Transverse colon (tissue), 4 donors: ENCODE data around the gene EHHADH. TPM values are rescaled to one million over a fixed set of nuclear protein-coding genes. Genes with fewer than 3 reads are reported as not detected.

Experiments used
- DNase-seq: peaks from one replicate; pipeline ENCODE4 v3.0.0-alpha.2; 2019
- H3K27ac ChIP-seq, 4 donors: fragments of 200-600 bp; sonication (generic); 2 replicates each; pipeline ENCODE4 v1.5.1; 2016 to 2018; ENCODE audit warnings: inconsistent platforms in 4 of 4
- H3K27me3 ChIP-seq: fragments of 200-600 bp; sonication (generic); 2 replicates; pipeline ENCODE4 v1.5.1; 2017; ENCODE audit warnings: inconsistent platforms
- H3K36me3 ChIP-seq, 4 donors: fragments of 200-600 bp; sonication (generic); 2 replicates each; pipeline ENCODE4 v1.5.1; 2017 to 2019; ENCODE audit warnings: inconsistent platforms in 4 of 4
- H3K4me1 ChIP-seq, 4 donors: fragments of 200-600 bp; sonication (generic); 2 replicates each; pipeline ENCODE4 v1.5.1; 2017 to 2020; ENCODE audit warnings: inconsistent platforms in 4 of 4
- H3K4me3 ChIP-seq, 4 donors: fragments of 200-600 bp; sonication (generic); 1 replicate in 1 of 4; 2 replicates in 3 of 4; pipeline versions ENCODE4 v1.5.1 to v1.6.1; 2017 to 2019; ENCODE audit warnings: inconsistent platforms in 4 of 4
- H3K9me3 ChIP-seq, 2 donors: fragments of 200-600 bp; sonication (generic); 2 replicates each; pipeline ENCODE4 v1.5.1; 2017 to 2019; ENCODE audit warnings: inconsistent platforms in 2 of 2
- EP300 ChIP-seq: sonication (generic); formaldehyde crosslinking; IDR thresholded peaks from one replicate; pipeline ENCODE4 v1.6.1; 2017; ENCODE audit warnings: antibody characterized with exemption, low read depth
- POLR2A ChIP-seq: fragments of 450-650 bp; IDR thresholded peaks from one replicate; pipeline ENCODE4 v1.6.1; 2016; ENCODE audit warnings: antibody characterized with exemption, mild to moderate bottlenecking, moderate library complexity
- POLR2AphosphoS5 ChIP-seq, 3 donors: sonication (generic); formaldehyde crosslinking; IDR thresholded peaks; one replicate each; pipeline ENCODE4 v1.6.1; 2016; ENCODE audit warnings: antibody characterized with exemption in 3 of 3
- WGBS, 2 donors: methylation state at CpG; one replicate each; pipeline ENCODE4 v1.1.5; 2018; ENCODE audit warnings: low coverage in 1 of 2; 5-methylcytosine and 5-hydroxymethylcytosine counted together
- in situ Hi-C, 4 donors: fragments of 200-750 bp; cut with MboI; loops; one replicate each; pipeline versions ENCODE4 v1.15.0 to v1.15.1; 2017; ENCODE audit warnings: low sequenced_read_pairs in 3 of 4, low pct_ligation_motif_present in 1 of 4, low pct_unique_long_range_greater_than_20kb in 1 of 4
- intact Hi-C: fragments of 100-400 bp; cut with DNase I; formaldehyde crosslinking; loops from one replicate; pipeline ENCODE4 v1.15.1; 2023; ENCODE audit warnings: low total_unique reads
- total RNA-seq, 4 donors: library from RNA; depleted of rRNA; stranded (reverse); fragments of >200 nt; gene quantifications; one replicate each; pipeline ENCODE4 v1.1.0, GENCODE V29; 2016
- TF ChIP-seq, protein P1 (sequence below), 5 experiments: fragments of 200-600 bp in 3 of 5; fragments of 450-650 bp in 2 of 5; sonication (generic) in 3 of 5; IDR thresholded peaks; 1 replicate in 2 of 5; 2 replicates in 3 of 5; pipeline ENCODE4 v1.5.1; 2016 to 2017; ENCODE audit warnings: antibody characterized with exemption in 5 of 5, inconsistent platforms in 3 of 5, mild to moderate bottlenecking in 2 of 5, moderate library complexity in 1 of 5

Gene EHHADH
- total RNA-seq, 4 donors from 2014 or later, result 6.4 to 39.6 (median 14.3) TPM

DNA sequence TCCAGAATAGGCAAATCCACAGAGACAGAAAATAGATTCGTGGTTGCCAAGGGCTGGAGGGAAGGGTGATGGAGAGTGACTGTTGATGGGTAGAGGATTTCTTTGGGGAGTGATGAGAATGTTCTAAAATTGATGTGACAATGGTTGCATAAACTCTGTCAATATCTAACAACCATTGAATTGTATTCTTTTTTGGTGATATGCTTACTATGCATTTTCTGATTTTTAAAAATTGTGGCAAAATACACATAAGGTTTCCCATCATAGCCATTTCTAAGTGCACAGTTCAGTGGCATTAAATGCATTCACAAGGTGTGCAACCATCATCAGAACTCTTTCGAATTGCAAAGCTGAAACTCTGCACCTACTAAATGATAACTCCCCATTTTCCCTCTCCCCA lies 56.8 kb downstream of the EHHADH start:
- Histone ChIP-seq H3K9me3 (no peaks in the 10 kb centered on the region), H3K4me3 (no peak overlapping the region), H3K27ac (no peak overlapping the region), H3K36me3 (peaks cover 0 to 10% (median 4%) of the 10 kb centered on the region in 4 donors), H3K4me1 (no peaks in the 10 kb centered on the region), H3K27me3 (no peaks in the 10 kb centered on the region)
- TF ChIP-seq, protein P1, sequence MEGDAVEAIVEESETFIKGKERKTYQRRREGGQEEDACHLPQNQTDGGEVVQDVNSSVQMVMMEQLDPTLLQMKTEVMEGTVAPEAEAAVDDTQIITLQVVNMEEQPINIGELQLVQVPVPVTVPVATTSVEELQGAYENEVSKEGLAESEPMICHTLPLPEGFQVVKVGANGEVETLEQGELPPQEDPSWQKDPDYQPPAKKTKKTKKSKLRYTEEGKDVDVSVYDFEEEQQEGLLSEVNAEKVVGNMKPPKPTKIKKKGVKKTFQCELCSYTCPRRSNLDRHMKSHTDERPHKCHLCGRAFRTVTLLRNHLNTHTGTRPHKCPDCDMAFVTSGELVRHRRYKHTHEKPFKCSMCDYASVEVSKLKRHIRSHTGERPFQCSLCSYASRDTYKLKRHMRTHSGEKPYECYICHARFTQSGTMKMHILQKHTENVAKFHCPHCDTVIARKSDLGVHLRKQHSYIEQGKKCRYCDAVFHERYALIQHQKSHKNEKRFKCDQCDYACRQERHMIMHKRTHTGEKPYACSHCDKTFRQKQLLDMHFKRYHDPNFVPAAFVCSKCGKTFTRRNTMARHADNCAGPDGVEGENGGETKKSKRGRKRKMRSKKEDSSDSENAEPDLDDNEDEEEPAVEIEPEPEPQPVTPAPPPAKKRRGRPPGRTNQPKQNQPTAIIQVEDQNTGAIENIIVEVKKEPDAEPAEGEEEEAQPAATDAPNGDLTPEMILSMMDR (IDR thresholded peaks at IDR 0.05), result no peak
- no peak for TF ChIP-seq POLR2AphosphoS5 (IDR thresholded peaks at IDR 0.05)
- TF ChIP-seq EP300, result no peak
- TF ChIP-seq POLR2A, result no peak
- in situ Hi-C loops, result loop anchor here in 3 of 4 donors (25.0 kb wide), 1 partner anchor 310 kb away; no protein-coding TSS in a partner anchor
- DNase-seq, result no peak
- WGBS, 2 donors, result 79 to 87% methylated on average over 2 of the region's 2 CpGs
- intact Hi-C loops, result no loop called here

DNA sequence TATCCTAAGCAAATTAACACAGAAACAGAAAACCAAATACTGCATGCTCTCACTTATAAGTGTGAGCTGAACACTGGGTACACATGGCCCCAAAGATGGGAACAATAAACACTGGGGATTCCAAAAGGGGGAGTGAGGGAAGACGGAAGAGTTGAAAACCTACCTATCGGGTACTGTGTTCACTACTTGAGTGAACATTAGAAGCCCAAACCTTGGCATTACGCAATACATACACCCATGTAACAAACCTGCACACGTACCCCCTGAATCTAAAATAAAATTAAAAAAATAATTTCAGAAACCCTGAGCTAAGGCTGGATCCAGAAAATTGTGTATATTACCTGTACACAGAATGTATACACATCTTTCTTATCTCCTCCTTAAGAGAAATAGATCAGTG lies 58.2 kb downstream of the EHHADH start:
- H3K4me1 ChIP-seq, result no peaks in the 10 kb centered on the region
- TF ChIP-seq POLR2A, result no peak
- TF ChIP-seq EP300, result no peak
- TF ChIP-seq POLR2AphosphoS5 (IDR thresholded peaks at IDR 0.05), result no peak
- TF ChIP-seq, protein P1 (IDR thresholded peaks at IDR 0.05), result no peak
- in situ Hi-C loops, result loop anchor here in 3 of 4 donors (25.0 kb wide), 1 partner anchor 308 kb away; no protein-coding TSS in a partner anchor

DNA sequence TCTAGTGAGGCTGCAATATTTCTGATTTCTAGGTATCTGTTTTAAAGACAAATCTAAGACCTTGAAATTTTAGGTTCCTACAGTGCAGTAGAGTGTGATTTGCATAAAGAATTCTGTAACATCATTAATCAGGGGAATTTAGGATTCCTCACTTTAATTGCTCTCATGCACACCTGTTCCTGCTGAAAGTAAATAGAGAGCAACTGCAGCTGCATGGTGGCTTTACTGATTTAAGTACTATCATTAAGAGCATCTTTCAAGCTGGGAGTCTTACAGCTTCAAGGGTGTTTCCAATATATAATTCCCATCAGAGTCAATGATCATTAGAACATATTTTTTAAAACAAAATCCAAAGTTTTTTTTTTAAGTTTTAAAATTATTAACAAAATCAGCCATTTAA lies 65.0 kb downstream of the EHHADH start:
- DNase-seq, result no peak
- H3K4me1 ChIP-seq, result no peaks in the 10 kb centered on the region
- no peak for TF ChIP-seq EP300
- TF ChIP-seq, protein P1 (IDR thresholded peaks at IDR 0.05), result no peak
- no peak for TF ChIP-seq POLR2A
- TF ChIP-seq POLR2AphosphoS5 (IDR thresholded peaks at IDR 0.05), result no peak
- H3K27me3 ChIP-seq, result no peaks in the 10 kb centered on the region
- in situ Hi-C loops (loop anchor here (10.0 to 25.0 kb wide), 2 partner anchors 302 to 314 kb away; no protein-coding TSS in a partner anchor), intact Hi-C loops (no loop called here)
- peaks cover 0 to 10% (median 0%) of the 10 kb centered on the region in 4 donors for H3K36me3 ChIP-seq
- no peak overlapping the region for H3K27ac ChIP-seq
- no peaks in the 10 kb centered on the region for H3K9me3 ChIP-seq
- H3K4me3 ChIP-seq, result no peak overlapping the region

More for the DNA sequence above, 58.2 kb downstream of the EHHADH start:
- intact Hi-C loops, result no loop called here
- Histone ChIP-seq H3K9me3 (no peaks in the 10 kb centered on the region), H3K4me3 (no peak overlapping the region), H3K27ac (no peak overlapping the region), H3K27me3 (no peaks in the 10 kb centered on the region), H3K36me3 (peaks cover 0 to 10% (median 4%) of the 10 kb centered on the region in 4 donors)
- no peak for DNase-seq
- WGBS, 2 donors, result 91 to 100% methylated on average over 2 to 4 of the region's 4 CpGs

DNA sequence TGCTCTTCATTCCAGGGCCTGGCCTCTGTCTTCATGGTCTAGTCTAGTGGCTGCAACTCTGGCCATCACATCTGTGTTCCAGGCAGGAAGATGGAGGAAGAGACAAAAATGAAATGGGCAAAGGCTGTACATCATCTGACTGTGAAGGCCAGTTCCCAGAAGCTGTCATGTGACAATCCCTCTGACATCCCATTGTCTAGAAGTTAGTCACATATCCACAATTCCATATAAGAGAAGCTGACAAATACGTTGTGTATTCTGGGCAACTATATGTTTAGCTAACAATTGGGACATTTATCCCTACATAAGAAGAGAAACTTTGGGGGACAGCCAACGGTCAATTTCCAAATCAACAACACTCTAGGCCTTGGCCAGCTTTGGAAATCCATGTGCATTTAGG lies 66.5 kb downstream of the EHHADH start:
- TF ChIP-seq, protein P1 (IDR thresholded peaks at IDR 0.05), result no peak
- TF ChIP-seq POLR2A (no peak), EP300 (no peak), POLR2AphosphoS5 (IDR thresholded peaks at IDR 0.05) (no peak)
- DNase-seq, result no peak
- peaks cover 0 to 3% (median 0%) of the 10 kb centered on the region in 4 donors for H3K36me3 ChIP-seq
- in situ Hi-C loops (loop anchor here (10.0 to 25.0 kb wide), 2 partner anchors 300 to 313 kb away; no protein-coding TSS in a partner anchor), intact Hi-C loops (no loop called here)
- WGBS, 2 donors, result 57% methylated on average over 2 of the region's 2 CpGs; no CpG with 5 or more reads in 1 of the 2 donors
- no peaks in the 10 kb centered on the region for H3K4me1 ChIP-seq
- no peaks in the 10 kb centered on the region for H3K9me3 ChIP-seq
- H3K4me3 ChIP-seq, result no peak overlapping the region
- H3K27me3 ChIP-seq, result no peaks in the 10 kb centered on the region
- H3K27ac ChIP-seq, result no peak overlapping the region
